GF-D8 (cell line): ENCODE data around the gene ARIH1.
"Not testable (repeated sequence)": the region's sequence is repeated elsewhere in the genome, so short reads cannot be mapped to it uniquely, and the experiment has no call there.

Experiments
- DNase-seq: peaks from one replicate; lab custom pipeline; 2025; lab: John Stamatoyannopoulos, UW

Gene ARIH1

DNA sequence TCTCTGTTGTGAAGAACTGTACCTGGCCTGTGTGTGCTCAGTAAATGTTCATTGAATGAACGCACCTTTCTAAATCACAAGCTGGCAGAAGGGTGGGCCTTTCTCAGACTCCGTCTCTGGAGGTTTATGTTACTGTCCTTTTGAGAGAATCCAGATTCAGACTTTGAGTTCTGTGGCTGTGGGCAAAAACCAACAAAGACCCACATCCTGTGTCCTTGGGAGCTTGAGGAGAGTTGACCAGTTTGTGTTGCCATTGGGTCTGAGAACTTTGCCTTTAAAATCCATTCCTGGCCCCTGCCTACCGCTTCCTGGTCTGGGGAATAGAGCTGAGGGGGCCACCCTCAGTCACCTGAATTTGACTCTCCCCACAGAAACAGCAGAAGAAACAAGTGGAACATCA is 134.0 kb downstream of the ARIH1 start:
- DNase-seq: not testable (repeated sequence)

DNA sequence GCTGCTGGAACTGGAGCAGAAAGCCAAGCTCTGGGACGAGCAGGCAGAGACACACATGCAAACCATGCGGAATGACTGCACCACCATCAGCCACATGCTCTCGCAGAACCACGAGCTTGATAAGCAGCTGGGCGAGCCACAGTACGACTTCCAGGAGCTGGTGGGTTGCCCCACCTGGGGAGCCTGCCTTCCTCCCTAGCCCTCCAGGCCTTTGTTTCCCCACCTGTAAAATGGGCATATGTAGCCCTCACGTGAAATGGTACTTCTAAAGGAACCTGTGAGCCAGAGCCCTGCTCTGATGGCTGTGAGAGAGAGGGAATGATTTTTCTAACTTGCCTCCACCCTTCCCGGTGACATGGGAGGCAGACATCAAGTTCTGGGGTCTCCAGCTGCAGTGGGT is 135.7 kb downstream of the ARIH1 start:
- DNase-seq: no peak

DNA sequence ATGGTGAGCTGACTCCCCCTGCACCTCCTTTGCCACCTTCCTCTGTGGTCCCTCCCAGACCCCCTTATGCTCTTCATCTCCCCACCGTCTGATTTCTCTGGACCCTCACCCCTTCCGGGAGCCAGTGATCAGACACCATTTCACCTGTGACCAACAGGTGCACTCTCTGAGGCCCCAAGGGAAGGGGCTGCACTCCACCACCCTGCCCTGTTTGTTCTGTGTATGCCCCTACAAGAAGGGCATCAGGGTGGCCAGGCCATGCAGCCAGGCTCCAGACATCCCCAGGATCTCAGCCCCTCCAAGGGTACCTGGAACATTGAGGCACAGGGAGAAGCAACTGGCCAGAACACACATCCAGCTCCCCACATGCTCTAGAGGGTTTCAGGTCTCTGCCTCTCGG is 138.2 kb downstream of the ARIH1 start:
- not testable (repeated sequence) for DNase-seq

- no peak for DNase-seq
Observed at GRCh38 chr15:72614810-72615532, 140.8 kb downstream of the ARIH1 start.

- DNase-seq: not testable (repeated sequence)
Observed at GRCh38 chr15:72615533-72616233, 141.6 kb downstream of the ARIH1 start.

- DNase-seq: no peak
Observed at GRCh38 chr15:72616491-72617210, 142.5 kb downstream of the ARIH1 start.

GRCh38 chr15:72623854-72624253 is 149.7 kb downstream of the ARIH1 start:
- DNase-seq: not testable (repeated sequence)

GRCh38 chr15:72626153-72626552 is 152.0 kb downstream of the ARIH1 start:
- DNase-seq: not testable (repeated sequence)

DNA sequence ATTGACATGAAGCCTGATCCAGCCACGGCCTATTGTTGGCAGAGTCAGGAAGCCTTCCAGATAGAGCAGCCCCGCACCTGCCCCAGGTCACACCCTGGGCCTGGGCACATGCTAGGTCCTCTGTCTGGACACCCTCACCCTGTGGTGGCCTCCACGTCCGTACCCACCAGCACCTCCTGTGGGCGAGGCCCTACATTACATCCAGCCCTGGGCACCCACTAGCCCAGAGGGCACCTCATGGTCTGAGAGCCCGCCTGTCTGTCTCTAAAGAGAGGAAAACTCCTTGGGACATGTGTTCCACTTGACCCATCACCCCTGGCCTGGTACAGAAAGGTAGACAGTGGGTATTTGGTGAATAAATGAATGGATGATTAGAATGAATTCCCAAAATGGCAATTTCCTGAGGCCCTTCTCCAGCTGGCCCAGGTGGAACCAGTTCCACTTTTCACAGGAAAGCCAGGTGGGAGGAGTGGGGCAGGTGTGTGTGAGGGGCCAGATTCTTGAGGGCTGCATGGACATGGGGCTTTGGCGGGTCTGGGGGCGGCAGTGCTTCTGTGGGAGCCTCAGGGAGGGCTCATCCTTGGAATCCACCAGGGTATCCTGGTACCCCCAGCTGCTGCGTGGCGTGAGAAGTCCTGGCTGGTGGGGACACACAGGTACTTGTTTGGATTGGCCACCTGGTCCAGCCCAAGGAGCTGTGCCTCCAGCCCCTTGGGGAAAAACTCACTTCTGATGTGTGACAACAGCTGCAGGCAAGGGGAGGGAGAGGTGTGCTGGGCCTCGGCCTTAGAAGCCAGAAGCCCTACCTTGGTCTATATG is 154.3 kb downstream of the ARIH1 start:
- DNase-seq: not testable (repeated sequence)

DNA sequence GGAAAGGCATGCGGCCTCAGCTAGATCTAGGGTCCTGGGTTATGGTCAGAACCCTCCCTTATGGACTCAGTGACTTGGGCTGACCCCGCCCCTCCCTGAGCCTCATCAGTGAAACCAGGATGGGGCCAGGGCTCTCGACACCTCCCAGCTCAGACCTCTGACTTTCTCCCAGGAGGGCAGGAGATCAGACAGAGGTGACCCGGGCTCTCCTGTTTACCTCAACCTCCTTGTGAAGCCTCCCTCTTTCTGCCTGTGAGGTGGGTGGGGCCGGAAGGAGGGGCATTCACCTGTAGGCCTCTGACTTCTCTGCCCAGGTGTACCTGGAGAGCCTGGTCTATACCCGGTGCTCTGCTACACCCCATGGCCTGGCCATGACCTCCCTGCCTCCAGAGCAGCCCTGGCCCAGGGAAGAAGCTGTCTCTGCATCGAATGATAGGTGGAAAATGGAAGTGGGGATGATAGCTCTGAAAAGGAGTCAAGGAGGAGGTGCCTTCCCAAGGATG is 155.0 kb downstream of the ARIH1 start:
- DNase-seq: not testable (repeated sequence)

DNA sequence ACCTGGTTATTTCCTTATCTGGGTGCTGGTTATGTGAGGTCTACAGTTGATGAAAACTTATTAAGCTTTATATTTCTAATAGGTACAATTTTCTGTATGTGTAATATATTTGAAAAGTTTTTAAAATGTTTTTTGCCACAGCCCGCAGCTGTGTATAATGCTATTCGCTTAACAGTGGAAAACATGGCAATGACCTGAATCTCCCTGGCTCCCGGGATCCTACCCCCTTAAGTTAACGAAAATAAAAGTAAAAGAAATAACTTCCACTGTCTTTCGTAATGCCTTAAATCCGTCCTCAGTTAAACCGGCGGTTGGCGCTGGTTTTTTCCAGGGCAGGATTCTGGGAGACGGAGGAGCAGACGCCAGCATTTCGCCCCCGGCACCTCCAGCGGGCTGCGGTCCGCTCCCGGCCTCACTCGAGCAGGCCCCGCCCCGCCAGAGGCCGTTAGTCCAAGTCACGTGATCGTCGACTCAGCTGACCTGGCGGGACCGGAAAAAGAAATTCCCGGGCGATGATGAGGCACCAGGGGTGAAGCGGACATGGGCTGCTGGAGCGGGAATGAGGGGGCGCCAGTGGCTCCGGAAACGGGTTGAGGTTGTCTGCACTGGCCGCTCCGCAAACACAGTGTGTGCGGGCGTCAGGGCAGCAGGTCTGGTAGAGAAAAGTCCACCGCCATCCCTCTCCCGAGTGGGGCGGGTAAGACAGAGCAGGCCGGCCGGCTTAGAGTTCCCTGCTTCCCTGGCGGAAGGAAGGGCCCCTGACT is 162.6 kb downstream of the ARIH1 start:
- DNase-seq: not testable (repeated sequence)

DNA sequence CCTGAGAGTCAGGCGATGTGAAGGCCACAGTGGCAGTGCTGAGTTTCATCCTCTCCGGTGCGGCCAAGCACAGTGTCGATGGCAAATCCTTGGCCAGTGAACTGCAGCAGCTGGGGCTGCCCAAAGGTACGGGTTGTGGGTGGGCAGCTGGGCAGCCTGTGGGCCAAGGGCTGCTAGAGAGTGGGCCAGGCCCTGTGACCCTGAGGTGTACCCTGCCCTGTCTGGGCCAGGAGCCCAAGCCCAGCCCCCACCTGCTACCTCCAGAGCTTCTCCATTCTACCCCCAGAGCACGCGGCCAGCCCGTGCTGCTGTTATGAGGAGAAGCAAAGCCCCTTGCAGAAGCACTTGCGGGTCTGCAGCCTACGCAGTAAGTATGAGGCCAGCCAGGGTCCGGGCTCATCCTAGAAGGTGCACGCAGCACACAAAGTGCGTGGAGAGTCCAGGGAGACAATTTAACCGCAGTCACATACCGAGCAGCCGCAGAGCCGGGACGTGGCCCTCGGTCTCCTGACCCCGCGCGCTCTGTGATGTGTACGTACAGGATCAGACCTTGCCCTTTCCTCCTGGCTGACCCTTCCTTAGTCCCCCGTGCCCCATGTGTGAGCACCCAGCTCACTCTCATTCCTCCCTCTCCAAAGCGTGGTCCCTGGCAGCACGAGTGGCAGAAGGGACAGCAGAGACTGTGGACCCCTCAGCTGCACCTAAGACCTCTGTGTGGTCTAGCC is 165.8 kb downstream of the ARIH1 start:
- DNase-seq: not testable (repeated sequence)

- not testable (repeated sequence) for DNase-seq
Observed at GRCh38 chr15:72642271-72642670, 168.1 kb downstream of the ARIH1 start.

DNA sequence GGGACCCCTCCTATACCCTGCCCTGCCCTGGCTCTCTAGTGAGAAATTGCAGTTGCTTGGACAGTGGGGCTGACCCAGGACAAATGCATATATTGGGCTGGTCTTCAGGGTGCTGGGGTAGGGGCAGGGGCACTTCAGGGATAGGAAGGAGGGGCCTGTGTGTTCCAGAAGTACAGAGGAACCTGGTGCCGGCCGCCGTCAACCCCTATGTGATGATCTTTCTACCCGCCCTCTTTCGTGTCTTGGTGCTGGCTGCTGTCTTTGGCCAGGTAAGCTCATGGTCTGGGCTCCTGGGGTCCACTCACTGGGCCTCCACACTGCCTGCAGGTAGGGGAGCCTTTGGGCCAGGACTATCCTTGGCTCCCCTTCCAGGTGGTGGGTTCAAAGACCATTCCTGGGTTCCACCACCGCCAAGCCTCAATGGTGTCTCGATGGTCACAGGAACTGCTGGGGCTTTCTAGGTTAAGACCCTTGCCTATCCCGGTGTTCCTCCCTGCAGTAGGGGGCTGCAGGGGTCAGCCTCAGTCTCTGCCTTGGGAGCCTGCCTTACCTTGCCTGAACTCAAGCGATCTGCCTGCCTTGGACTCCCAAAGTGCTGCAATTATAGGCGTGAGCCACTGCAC is 174.6 kb downstream of the ARIH1 start:
- DNase-seq: not testable (repeated sequence)
